ENCODE results near the gene P4HB. TPM values are rescaled to one million over a fixed set of nuclear protein-coding genes. Genes with fewer than 3 reads are reported as not detected.

Gene P4HB
- total RNA-seq, 2 experiments from 2014 or later, result 420 to 499 TPM

DNA sequence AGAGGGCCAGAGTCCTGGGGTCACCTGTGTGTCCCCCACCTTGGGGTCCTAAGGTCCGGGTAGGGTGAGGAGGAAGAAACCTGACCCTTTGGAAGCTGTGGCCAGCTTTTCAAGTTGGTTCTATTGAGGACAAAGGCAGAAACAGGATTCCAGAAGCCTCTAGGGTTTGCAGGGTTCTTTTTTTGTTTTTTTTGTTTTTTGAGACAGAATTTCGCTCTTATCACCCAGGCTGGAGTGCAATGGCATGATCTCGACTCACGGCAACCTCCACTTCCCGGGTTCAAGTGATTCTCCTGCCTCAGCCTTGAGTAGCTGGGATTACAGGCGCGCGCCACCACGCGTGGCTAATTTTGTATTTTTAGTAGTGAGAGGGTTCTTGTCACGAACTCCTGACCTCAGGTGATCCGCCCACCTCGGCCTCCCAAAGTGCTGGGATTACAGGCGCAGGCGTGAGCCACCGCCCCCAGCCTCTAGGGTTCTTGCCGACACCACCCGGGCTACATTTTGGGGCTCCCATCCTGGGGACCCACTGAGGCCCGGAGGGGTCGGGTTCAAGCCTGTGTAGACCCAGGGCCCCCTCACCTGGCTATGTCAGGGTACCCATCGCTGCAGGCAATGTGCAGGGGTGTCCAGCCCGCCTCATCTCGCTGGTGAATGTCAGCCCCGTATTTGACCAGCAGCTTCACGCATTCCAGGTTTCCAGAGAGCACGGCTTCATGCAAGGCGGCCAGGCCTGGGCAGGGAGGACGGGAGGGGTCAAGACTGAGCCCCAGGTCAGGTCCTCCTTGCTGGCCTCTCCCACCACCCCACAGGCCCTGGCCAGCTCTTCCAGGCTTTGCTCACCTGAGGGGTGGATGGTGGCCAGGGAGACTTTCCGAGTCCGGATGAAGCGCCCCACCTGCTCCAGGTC lies 26.2 kb downstream of the P4HB start:
- Mint-ChIP-seq H3K36me3 (ENCODE audit: low read depth) (no peaks in the 10 kb centered on the region), H3K9me3 (no peaks in the 10 kb centered on the region), H3K4me3 (peak overlapping the region; percentile 75), H3K27ac (peak overlapping the region; percentile 89), H3K4me1 (peaks cover 20% of the 10 kb centered on the region), H3K27me3 (no peaks in the 10 kb centered on the region)
- no peak for DNase-seq
- ChIA-PET CTCF (interaction anchor here (1.2 to 2.0 kb wide), 3 partner anchors 11 to 125 kb away, joined by 4 to 6 read pairs (median 4); no protein-coding TSS in a partner anchor), POLR2A (no interaction called here)

DNA sequence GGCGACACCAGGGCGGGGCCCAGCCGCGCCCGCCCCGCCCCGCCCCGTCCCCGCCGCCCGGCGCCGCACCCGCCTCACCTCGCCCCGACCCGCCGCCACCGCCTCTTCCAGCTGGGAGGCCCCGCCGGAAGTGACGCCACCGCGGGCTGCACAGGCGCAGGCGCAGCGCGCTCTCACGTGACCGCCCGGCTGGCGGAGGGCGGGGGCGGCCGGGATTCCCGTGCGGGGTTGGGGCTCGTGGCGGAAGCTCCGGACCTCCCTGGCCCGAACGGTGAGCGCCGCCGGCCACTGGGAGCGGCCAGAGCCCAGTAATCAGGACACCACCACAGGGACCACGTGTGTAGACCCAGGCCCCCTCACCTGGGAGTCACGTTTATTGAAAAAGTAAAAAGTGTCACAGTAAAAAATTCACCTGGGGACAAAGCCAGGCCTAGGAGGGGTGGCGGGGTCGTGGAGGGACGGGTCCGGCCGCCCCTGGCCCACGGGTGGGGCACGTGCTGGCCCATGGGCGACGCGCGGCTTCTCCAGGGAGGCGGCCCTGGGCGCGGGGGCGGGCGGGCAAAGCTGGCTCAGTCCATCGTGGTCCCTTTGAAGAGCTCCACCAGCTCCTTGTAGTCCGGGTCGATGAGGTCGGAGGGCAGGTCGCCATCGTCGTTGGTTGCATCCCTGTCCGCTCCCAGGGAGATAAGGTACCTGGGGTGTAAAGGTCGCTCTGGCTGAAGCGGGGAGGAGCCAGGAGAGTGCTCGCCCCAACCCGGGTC lies 27.0 kb downstream of the P4HB start, which contains the start of gene MCRIP1:
Gene MCRIP1, minus strand, starts transcription at position 132 of the 761 bp plus-strand sequence. CDS start 8,785 bp downstream, outside the sequence.
- Mint-ChIP-seq H3K27ac (peak within 1 kb of the TSS; percentile 95), H3K4me3 (peak within 1 kb of the TSS; percentile 90), H3K36me3 (ENCODE audit: low read depth) (no peaks in the 10 kb centered on the region), H3K9me3 (no peaks in the 10 kb centered on the region), H3K4me1 (peaks cover 20% of the 10 kb centered on the region), H3K27me3 (no peaks in the 10 kb centered on the region)
- DNase-seq, result peak; percentile 94
- CTCF ChIA-PET, result interaction anchor here (0.6 to 2.0 kb wide), 5 partner anchors 11 to 126 kb away, joined by 3 to 6 read pairs (median 4); no protein-coding TSS in a partner anchor
- POLR2A ChIA-PET, result no interaction called here

GRCh38 chr17:81832608-81833159 lies 27.7 kb downstream of the P4HB start:
- CTCF ChIA-PET, result interaction anchor here (1.1 to 1.4 kb wide), 2 partner anchors 10 to 104 kb away, joined by 3 to 4 read pairs; no protein-coding TSS in a partner anchor

GRCh38 chr17:81831957-81832607 lies 28.3 kb downstream of the P4HB start:
- peak overlapping the region; percentile 95 for H3K27ac Mint-ChIP-seq
- H3K4me3 Mint-ChIP-seq, result peak overlapping the region; percentile 90
- H3K36me3 Mint-ChIP-seq (ENCODE audit: low read depth), result no peaks in the 10 kb centered on the region
- ChIA-PET POLR2A (no interaction called here), CTCF (no interaction called here)
- DNase-seq, result peak; percentile 67
- no peaks in the 10 kb centered on the region for H3K27me3 Mint-ChIP-seq
- H3K9me3 Mint-ChIP-seq, result no peaks in the 10 kb centered on the region
- peaks cover 20% of the 10 kb centered on the region for H3K4me1 Mint-ChIP-seq

More at GRCh38 chr17:81832608-81833159, 27.7 kb downstream of the P4HB start:
- Mint-ChIP-seq H3K4me1 (peaks cover 20% of the 10 kb centered on the region), H3K27me3 (no peaks in the 10 kb centered on the region), H3K4me3 (peak overlapping the region; percentile 90), H3K36me3 (ENCODE audit: low read depth) (no peaks in the 10 kb centered on the region), H3K27ac (peak overlapping the region; percentile 95), H3K9me3 (no peaks in the 10 kb centered on the region)
- POLR2A ChIA-PET, result no interaction called here
- DNase-seq, result no peak

DNA sequence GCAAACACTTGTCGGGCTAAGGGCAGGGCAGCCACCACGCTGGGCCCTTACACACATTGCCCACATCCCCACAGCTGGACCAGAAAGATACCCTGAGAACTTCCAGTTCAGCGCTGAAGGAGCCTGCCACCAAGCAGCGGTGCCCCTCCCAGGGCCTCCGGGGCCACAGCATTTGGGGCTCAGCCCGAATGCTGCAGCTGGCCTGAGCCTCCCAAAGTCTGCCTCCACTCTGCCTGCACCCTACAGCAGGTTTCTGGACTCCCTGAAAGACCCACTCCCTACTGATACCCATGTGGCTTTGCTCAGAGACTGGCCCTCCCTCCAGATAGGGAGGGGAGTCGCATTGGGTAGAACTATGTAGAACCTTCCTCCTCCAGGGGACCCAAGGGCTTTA lies 28.8 kb downstream of the P4HB start:
- CTCF ChIA-PET, result no interaction called here
- Mint-ChIP-seq H3K27ac (peak overlapping the region; percentile 95), H3K4me1 (peaks cover 20% of the 10 kb centered on the region), H3K4me3 (peak overlapping the region; percentile 90), H3K27me3 (no peaks in the 10 kb centered on the region), H3K36me3 (ENCODE audit: low read depth) (no peaks in the 10 kb centered on the region), H3K9me3 (no peaks in the 10 kb centered on the region)
- DNase-seq, result no peak
- POLR2A ChIA-PET, result no interaction called here

DNA sequence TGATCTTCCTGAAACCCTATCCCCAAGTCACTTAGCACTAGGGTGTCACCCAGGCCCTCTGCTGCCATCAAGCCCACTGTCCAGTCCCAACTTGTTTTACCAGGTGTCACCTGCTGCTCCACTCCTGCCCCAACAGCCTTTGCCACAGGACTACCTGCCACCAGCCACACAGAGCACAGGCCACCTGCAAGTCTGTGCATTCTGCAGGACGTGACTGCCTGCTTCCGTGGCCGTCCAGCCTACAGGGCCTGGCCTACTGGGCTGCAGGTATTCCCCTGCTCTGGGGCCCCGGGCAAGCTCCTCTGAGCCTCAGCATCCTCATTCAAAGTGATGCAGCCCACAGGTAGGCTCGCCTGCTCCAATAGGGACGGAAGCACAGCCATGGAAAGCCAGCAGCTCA lies 30.5 kb downstream of the P4HB start:
- ChIA-PET POLR2A (no interaction called here), CTCF (no interaction called here)
- Mint-ChIP-seq H3K4me1 (peaks cover 20% of the 10 kb centered on the region), H3K36me3 (ENCODE audit: low read depth) (no peaks in the 10 kb centered on the region), H3K27ac (no peak overlapping the region), H3K27me3 (no peaks in the 10 kb centered on the region), H3K9me3 (no peaks in the 10 kb centered on the region), H3K4me3 (no peak overlapping the region)
- DNase-seq, result no peak

- no peak for DNase-seq
- Mint-ChIP-seq H3K4me3 (no peak overlapping the region), H3K27me3 (no peaks in the 10 kb centered on the region), H3K4me1 (peaks cover 17% of the 10 kb centered on the region), H3K9me3 (no peaks in the 10 kb centered on the region), H3K27ac (no peak overlapping the region), H3K36me3 (ENCODE audit: low read depth) (no peaks in the 10 kb centered on the region)
- ChIA-PET CTCF (interaction anchor here (0.5 to 1.1 kb wide), 2 partner anchors 11 to 160 kb away, joined by 3 read pairs; no protein-coding TSS in a partner anchor), POLR2A (no interaction called here)
Measured at GRCh38 chr17:81828656-81829055, 31.7 kb downstream of the P4HB start.

- H3K9me3 Mint-ChIP-seq, result no peaks in the 10 kb centered on the region
- CTCF ChIA-PET, result no interaction called here
- no peaks in the 10 kb centered on the region for H3K36me3 Mint-ChIP-seq (ENCODE audit: low read depth)
- no peak overlapping the region for H3K4me3 Mint-ChIP-seq
- no peak for DNase-seq
- POLR2A ChIA-PET, result interaction anchor here (0.6 kb wide), 1 partner anchor 88 kb away, joined by 3 read pairs; no protein-coding TSS in a partner anchor
- H3K4me1 Mint-ChIP-seq, result peaks cover 8% of the 10 kb centered on the region
- no peak overlapping the region for H3K27ac Mint-ChIP-seq
- H3K27me3 Mint-ChIP-seq, result no peaks in the 10 kb centered on the region
Measured at GRCh38 chr17:81825841-81826466, 34.4 kb downstream of the P4HB start.

DNA sequence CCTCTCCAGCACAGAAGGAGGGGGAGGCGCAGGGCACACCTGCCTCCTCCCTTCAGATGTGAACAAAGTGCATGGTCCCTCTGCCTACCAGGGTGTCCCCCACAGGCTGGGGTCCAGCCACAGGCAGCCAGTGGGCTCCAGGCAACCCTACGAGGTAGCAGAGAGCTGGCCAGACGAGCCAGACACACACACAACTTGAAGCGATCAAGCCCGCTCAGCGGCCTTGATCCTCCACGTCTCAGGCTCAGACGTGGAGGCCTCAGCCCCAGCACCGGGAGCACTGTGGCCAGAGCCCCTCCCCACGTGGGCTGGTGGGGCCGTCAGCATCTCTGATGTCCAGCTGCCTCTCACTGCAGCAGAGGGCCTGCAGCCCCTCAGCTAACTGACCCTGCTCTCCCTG lies 35.7 kb downstream of the P4HB start:
- ChIA-PET CTCF (no interaction called here), POLR2A (no interaction called here)
- H3K9me3 Mint-ChIP-seq, result no peaks in the 10 kb centered on the region
- no peaks in the 10 kb centered on the region for H3K36me3 Mint-ChIP-seq (ENCODE audit: low read depth)
- H3K4me3 Mint-ChIP-seq, result no peak overlapping the region
- no peak overlapping the region for H3K27ac Mint-ChIP-seq
- H3K27me3 Mint-ChIP-seq, result no peaks in the 10 kb centered on the region
- no peak for DNase-seq
- H3K4me1 Mint-ChIP-seq, result peaks cover 8% of the 10 kb centered on the region

DNA sequence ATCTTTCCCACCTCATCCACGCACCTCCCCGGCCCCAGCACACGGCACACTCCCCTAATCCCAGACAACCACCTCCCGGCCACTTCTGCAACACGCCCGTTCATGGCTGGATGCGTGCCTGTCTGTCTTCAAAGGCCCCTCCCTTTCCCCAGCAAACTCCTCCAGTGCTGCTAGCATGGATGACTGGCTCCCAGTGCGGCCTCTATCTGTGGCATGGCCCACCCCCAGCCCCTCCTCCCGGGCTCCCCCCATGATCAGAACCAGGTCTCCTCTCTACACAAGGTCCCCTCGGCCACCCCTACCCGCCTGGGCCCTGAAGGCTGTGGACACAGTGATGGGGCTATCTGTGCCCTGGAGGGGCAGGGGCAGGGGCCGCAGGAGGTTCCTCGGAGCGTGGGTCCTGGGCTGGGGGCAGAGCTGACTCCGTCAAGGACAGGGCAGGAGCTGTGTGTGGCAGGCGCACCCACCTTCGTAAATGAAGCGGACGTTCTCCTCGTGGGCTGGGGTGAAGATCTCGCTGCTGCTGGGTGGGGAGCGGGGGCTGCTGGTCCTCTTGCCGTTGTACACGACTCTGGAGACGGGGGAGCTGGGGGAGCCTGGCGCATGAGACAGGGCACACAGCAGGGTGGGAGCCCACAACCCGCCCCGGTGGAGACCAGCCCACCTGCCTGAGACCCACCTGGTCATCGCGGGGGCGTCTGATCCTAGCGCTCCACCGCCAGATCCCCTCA lies 36.4 kb downstream of the P4HB start:
- ChIA-PET POLR2A (no interaction called here), CTCF (no interaction called here)
- Mint-ChIP-seq H3K27ac (no peak overlapping the region), H3K9me3 (no peaks in the 10 kb centered on the region), H3K36me3 (ENCODE audit: low read depth) (no peaks in the 10 kb centered on the region), H3K27me3 (no peaks in the 10 kb centered on the region), H3K4me3 (no peak overlapping the region), H3K4me1 (peaks cover 8% of the 10 kb centered on the region)
- no peak for DNase-seq

DNA sequence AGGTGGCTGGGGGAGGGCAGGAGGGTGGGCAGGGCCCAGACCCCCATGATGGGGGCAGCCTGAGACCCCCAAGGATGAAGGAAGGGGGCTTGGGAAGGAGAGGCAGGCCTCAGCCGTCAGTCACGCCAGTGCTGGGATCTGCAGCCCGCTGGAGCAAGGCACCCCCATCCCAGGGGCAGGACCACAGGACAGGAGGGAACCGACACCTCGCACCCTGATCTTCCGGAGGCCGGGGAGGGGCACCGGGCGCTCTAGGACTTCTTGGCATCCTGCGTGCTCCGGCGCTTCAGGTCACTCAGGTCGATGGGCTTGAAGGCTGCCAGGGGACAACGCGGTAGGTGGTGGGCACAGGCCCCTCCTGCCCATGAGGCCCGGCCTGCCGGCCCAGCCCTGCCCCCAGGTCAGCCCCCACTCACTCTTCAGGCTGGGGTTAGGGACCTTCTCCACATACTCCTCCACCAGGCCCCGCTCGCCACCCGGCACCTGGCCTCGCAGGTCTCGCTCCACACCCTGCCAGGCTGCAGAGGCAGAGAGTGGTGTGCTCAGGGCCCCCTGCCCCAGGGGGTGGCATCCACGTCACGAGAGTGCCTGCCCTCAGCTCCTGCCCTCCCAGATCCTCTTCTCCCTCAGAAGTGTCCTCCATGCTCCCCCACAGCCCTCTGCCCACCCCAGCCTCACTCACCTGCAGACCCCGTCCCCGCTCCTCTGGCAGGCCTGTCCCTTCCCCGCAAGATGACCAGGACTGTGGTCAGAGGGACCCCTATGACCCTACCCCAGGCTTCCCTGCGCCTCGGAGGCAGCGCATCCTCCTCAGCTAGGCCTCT lies 37.1 kb downstream of the P4HB start:
- Mint-ChIP-seq H3K27me3 (no peaks in the 10 kb centered on the region), H3K4me3 (no peak overlapping the region), H3K27ac (no peak overlapping the region), H3K36me3 (ENCODE audit: low read depth) (no peaks in the 10 kb centered on the region), H3K4me1 (peaks cover 8% of the 10 kb centered on the region), H3K9me3 (no peaks in the 10 kb centered on the region)
- no peak for DNase-seq
- ChIA-PET CTCF (interaction anchor here (1.1 kb wide), 1 partner anchor 10 kb away, joined by 4 read pairs; the partner anchor contains the start of gene MCRIP1), POLR2A (no interaction called here)
